HEK293 (cell line): ENCODE measurements around the gene PRKG1.
A peak's percentile ranks its signal among the peaks of the same experiment; 100 is the strongest.

Source experiments
- GLI2 ChIP-seq: fragments of 450-650 bp; formaldehyde crosslinking; IDR thresholded peaks from 2 replicates; pipeline ENCODE4; 2017; ENCODE audit warnings: missing biosample characterization, missing genetic modification characterization, low read depth, borderline replicate concordance
- GLI4 ChIP-seq: fragments of 450-650 bp; formaldehyde crosslinking; IDR thresholded peaks from 2 replicates; pipeline ENCODE4 v1.5.1; 2016; ENCODE audit warnings: missing biosample characterization, missing genetic modification characterization
- OVOL3 ChIP-seq: fragments of 450-650 bp; formaldehyde crosslinking; IDR thresholded peaks from 2 replicates; pipeline ENCODE4 v1.5.1; 2016; ENCODE audit warnings: missing biosample characterization, missing genetic modification characterization
- PBX3 ChIP-seq: sonication (generic); formaldehyde crosslinking; IDR thresholded peaks from 2 replicates; pipeline ENCODE4 v1.8.1; 2022; ENCODE audit warnings: mild to moderate bottlenecking, moderate library complexity, missing genetic modification reagents
- PRDM6 ChIP-seq: fragments of 450-650 bp; formaldehyde crosslinking; IDR thresholded peaks from 2 replicates; pipeline ENCODE4 v1.5.1; 2017; ENCODE audit warnings: missing biosample characterization, missing genetic modification characterization
- SALL2 ChIP-seq: fragments of 450-650 bp; formaldehyde crosslinking; IDR thresholded peaks from 2 replicates; pipeline ENCODE4 v1.5.0; 2017; ENCODE audit warnings: missing biosample characterization, mild to moderate bottlenecking, missing genetic modification characterization, borderline replicate concordance
- SCRT2 ChIP-seq: fragments of 450-650 bp; formaldehyde crosslinking; IDR thresholded peaks from 2 replicates; pipeline ENCODE4 v1.5.1; 2016; ENCODE audit warnings: missing biosample characterization, missing genetic modification characterization
- YY2 ChIP-seq: fragments of 450-650 bp; formaldehyde crosslinking; IDR thresholded peaks from 2 replicates; pipeline ENCODE4 v1.5.1; 2016; ENCODE audit warnings: missing biosample characterization, missing genetic modification characterization
- ZBTB1 ChIP-seq: fragments of 450-650 bp; formaldehyde crosslinking; IDR thresholded peaks from 2 replicates; pipeline ENCODE4 v1.5.1; 2016; ENCODE audit warnings: missing biosample characterization, missing genetic modification characterization
- ZBTB11 ChIP-seq: fragments of 450-650 bp; formaldehyde crosslinking; conservative IDR thresholded peaks from 2 replicates; pipeline ENCODE4 v1.5.1; 2016; ENCODE audit warnings: low read depth, missing biosample characterization, missing genetic modification characterization
- ZBTB7A ChIP-seq: fragments of 450-650 bp; formaldehyde crosslinking; IDR thresholded peaks from 2 replicates; pipeline ENCODE4 v1.5.1; 2016; ENCODE audit warnings: low read depth, missing biosample characterization, missing genetic modification characterization
- ZIC2 ChIP-seq: fragments of 450-650 bp; formaldehyde crosslinking; IDR thresholded peaks from 2 replicates; pipeline ENCODE4 v1.5.1; 2016; ENCODE audit warnings: missing biosample characterization, missing genetic modification characterization
- ZNF140 ChIP-seq: fragments of 450-650 bp; formaldehyde crosslinking; IDR thresholded peaks from 2 replicates; pipeline ENCODE4 v1.5.1; 2016; ENCODE audit warnings: missing biosample characterization, missing genetic modification characterization
- ZNF2 ChIP-seq: fragments of 450-650 bp; formaldehyde crosslinking; IDR thresholded peaks from 2 replicates; pipeline ENCODE4 v1.5.1; 2016; ENCODE audit warnings: missing biosample characterization, missing genetic modification characterization
- ZNF221 ChIP-seq: fragments of 450-650 bp; formaldehyde crosslinking; IDR thresholded peaks from 2 replicates; pipeline ENCODE4 v1.5.1; 2017; ENCODE audit warnings: missing biosample characterization, missing genetic modification characterization, borderline replicate concordance
- ZNF223 ChIP-seq: fragments of 450-650 bp; formaldehyde crosslinking; IDR thresholded peaks from 2 replicates; pipeline ENCODE4 v1.5.1; 2016; ENCODE audit warnings: missing biosample characterization, missing genetic modification characterization
- ZNF248 ChIP-seq: fragments of 450-650 bp; formaldehyde crosslinking; IDR thresholded peaks from 2 replicates; pipeline ENCODE4 v1.5.1; 2017; ENCODE audit warnings: missing biosample characterization, missing genetic modification characterization
- ZNF341 ChIP-seq: fragments of 450-650 bp; formaldehyde crosslinking; IDR thresholded peaks from 2 replicates; pipeline ENCODE4; 2016; ENCODE audit warnings: low read depth, missing biosample characterization, missing genetic modification characterization
- ZNF394 ChIP-seq: fragments of 450-650 bp; formaldehyde crosslinking; IDR thresholded peaks from 2 replicates; pipeline ENCODE4 v1.5.1; 2016; ENCODE audit warnings: missing biosample characterization, missing genetic modification characterization, mild to moderate bottlenecking, moderate library complexity, borderline replicate concordance
- ZNF404 ChIP-seq: fragments of 450-650 bp; formaldehyde crosslinking; IDR thresholded peaks from 2 replicates; pipeline ENCODE4 v1.5.1; 2017; ENCODE audit warnings: missing biosample characterization, missing genetic modification characterization
- ZNF433 ChIP-seq: fragments of 450-650 bp; formaldehyde crosslinking; IDR thresholded peaks from 2 replicates; pipeline ENCODE4 v1.5.1; 2016; ENCODE audit warnings: missing biosample characterization, missing genetic modification characterization, low read depth
- ZNF514 ChIP-seq: fragments of 450-650 bp; formaldehyde crosslinking; IDR thresholded peaks from 2 replicates; pipeline ENCODE4 v1.5.1; 2016; ENCODE audit warnings: missing biosample characterization, missing genetic modification characterization
- ZNF529 ChIP-seq: fragments of 450-650 bp; formaldehyde crosslinking; IDR thresholded peaks from 2 replicates; pipeline ENCODE4 v1.5.1; 2017; ENCODE audit warnings: missing genetic modification characterization, missing biosample characterization; ENCODE audit not compliant: insufficient replicate concordance
- ZNF544 ChIP-seq: fragments of 450-650 bp; formaldehyde crosslinking; IDR thresholded peaks from 2 replicates; pipeline ENCODE4 v1.5.0; 2017; ENCODE audit warnings: missing biosample characterization, missing genetic modification characterization
- ZNF560 ChIP-seq: fragments of 450-650 bp; formaldehyde crosslinking; IDR thresholded peaks from 2 replicates; pipeline ENCODE4 v1.5.1; 2017; ENCODE audit warnings: missing biosample characterization, missing genetic modification characterization, borderline replicate concordance
- ZNF610 ChIP-seq: fragments of 450-650 bp; formaldehyde crosslinking; IDR thresholded peaks from 2 replicates; pipeline ENCODE4 v1.5.1; 2016; ENCODE audit warnings: missing biosample characterization, missing genetic modification characterization, borderline replicate concordance
- ZNF629 ChIP-seq: fragments of 450-650 bp; formaldehyde crosslinking; IDR thresholded peaks from 2 replicates; pipeline ENCODE4 v1.5.1; 2017; ENCODE audit warnings: missing biosample characterization, missing genetic modification characterization
- ZNF639 ChIP-seq: fragments of 450-650 bp; formaldehyde crosslinking; IDR thresholded peaks from 2 replicates; pipeline ENCODE4 v1.5.1; 2016; ENCODE audit warnings: missing biosample characterization, missing genetic modification characterization
- ZNF645 ChIP-seq: fragments of 450-650 bp; formaldehyde crosslinking; IDR thresholded peaks from 2 replicates; pipeline ENCODE4; 2016; ENCODE audit warnings: missing biosample characterization, missing genetic modification characterization
- ZNF776 ChIP-seq: fragments of 450-650 bp; formaldehyde crosslinking; IDR thresholded peaks from 2 replicates; pipeline ENCODE4 v1.5.0; 2017; ENCODE audit warnings: missing biosample characterization, missing genetic modification characterization, borderline replicate concordance
- ZNF785 ChIP-seq: fragments of 450-650 bp; formaldehyde crosslinking; IDR thresholded peaks from 2 replicates; pipeline ENCODE4 v1.5.1; 2016; ENCODE audit warnings: missing biosample characterization, missing genetic modification characterization

Gene PRKG1

GRCh38 chr10:52245547-52245946 is 1171.3 kb downstream of the PRKG1 start (continued):
- TF ChIP-seq GLI4 (no peak), ZNF2 (tag by site-specific recombination) (no peak), PRDM6 (tag by site-specific recombination) (no peak), ZBTB7A (tag by site-specific recombination) (no peak), ZNF221 (tag by site-specific recombination) (no peak; the same call in 1 of the 2 replicates), ZNF645 (no peak), OVOL3 (tag by site-specific recombination) (peak; percentile 61; the same call in 1 of the 2 replicates), ZNF529 (tag by site-specific recombination) (peak; percentile 74), SALL2 (tag by site-specific recombination) (no peak), ZNF140 (peak; percentile 92), ZBTB1 (tag by site-specific recombination) (0 out of 2 replicates have a peak, but pooled peaks have one; percentile 50), SCRT2 (no peak), ZNF404 (peak; percentile 76; the same call in 1 of the 2 replicates), ZNF785 (tag by site-specific recombination) (no peak), GLI2 (tag by site-specific recombination) (peak; percentile 36; the same call in 1 of the 2 replicates), ZNF610 (tag by site-specific recombination) (0 out of 2 replicates have a peak, but pooled peaks have one; percentile 60), ZNF394 (peak; percentile 95), ZNF544 (tag by site-specific recombination) (no peak), ZNF776 (no peak), ZNF514 (tag by site-specific recombination) (no peak; the same call in 1 of the 2 replicates), ZNF433 (tag by site-specific recombination) (peak; percentile 84), YY2 (tag by site-specific recombination) (no peak), ZNF629 (peak; percentile 44; the same call in 1 of the 2 replicates), ZNF248 (no peak), ZBTB11 (peak; percentile 86), ZIC2 (tag by site-specific recombination) (no peak), ZNF639 (tag by site-specific recombination) (no peak), ZNF560 (tag by site-specific recombination) (peak; percentile 92), ZNF223 (0 out of 2 replicates have a peak, but pooled peaks have one; percentile 19), PBX3 (no peak), ZNF341 (tag by site-specific recombination) (peak; percentile 20; the same call in 1 of the 2 replicates)
